ENCODE measurements around the gene SPOPL.

DNA sequence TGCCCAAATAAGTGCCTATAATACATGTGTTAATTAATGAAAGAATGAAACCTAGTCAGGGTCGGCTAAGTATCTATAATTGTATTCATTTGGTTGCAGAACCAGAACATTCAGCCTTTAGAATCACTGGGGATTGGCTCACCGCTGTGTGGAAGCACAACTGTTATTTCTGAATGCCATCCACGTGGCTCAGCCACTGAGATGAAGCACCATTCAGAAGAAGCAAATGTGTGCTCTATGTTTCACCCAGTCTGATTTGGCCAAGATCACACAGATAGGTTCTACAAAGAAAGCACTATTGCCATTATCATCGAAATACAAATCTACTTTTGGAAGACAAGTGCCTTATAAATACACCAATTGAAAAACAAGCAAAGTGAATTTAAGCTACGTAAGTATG, 30.6 kb upstream of the SPOPL start:
- TF ChIP-seq RAD21 (IDR thresholded peaks at IDR 0.05; ENCODE audit: low read depth) (no peak), CEBPB (IDR thresholded peaks at IDR 0.05) (no peak)
- TF ChIP-seq, protein P1, sequence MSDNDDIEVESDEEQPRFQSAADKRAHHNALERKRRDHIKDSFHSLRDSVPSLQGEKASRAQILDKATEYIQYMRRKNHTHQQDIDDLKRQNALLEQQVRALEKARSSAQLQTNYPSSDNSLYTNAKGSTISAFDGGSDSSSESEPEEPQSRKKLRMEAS (IDR thresholded peaks at IDR 0.05), result no peak
